Epithelial cell of proximal tubule (primary cell): ENCODE measurements around the gene CEP95. TPM values are rescaled to one million over a fixed set of nuclear protein-coding genes. Genes with fewer than 3 reads are reported as not detected.

Experiments used
- DNase-seq: peaks from one replicate; pipeline ENCODE4 v3.0.0-alpha.2; 2011; ENCODE audit warnings: low read depth
- H3K4me3 ChIP-seq: 2 replicates; pipeline ENCODE4 v1.5.1; 2011; ENCODE audit warnings: low read depth, mild to moderate bottlenecking, low read length
- total RNA-seq: library from RNA; depleted of rRNA; stranded (reverse); fragments of >200 nt; gene quantifications from 2 replicates; pipeline ENCODE4 v1.2.3, GENCODE V29; 2015
- TF ChIP-seq, protein P1 (sequence below): conservative IDR thresholded peaks from 2 replicates; pipeline ENCODE4 v1.5.1; 2012; ENCODE audit warnings: low read depth, mild to moderate bottlenecking, low read length

Gene CEP95
- total RNA-seq, 1 donor from 2014 or later = 11.6 TPM

DNA sequence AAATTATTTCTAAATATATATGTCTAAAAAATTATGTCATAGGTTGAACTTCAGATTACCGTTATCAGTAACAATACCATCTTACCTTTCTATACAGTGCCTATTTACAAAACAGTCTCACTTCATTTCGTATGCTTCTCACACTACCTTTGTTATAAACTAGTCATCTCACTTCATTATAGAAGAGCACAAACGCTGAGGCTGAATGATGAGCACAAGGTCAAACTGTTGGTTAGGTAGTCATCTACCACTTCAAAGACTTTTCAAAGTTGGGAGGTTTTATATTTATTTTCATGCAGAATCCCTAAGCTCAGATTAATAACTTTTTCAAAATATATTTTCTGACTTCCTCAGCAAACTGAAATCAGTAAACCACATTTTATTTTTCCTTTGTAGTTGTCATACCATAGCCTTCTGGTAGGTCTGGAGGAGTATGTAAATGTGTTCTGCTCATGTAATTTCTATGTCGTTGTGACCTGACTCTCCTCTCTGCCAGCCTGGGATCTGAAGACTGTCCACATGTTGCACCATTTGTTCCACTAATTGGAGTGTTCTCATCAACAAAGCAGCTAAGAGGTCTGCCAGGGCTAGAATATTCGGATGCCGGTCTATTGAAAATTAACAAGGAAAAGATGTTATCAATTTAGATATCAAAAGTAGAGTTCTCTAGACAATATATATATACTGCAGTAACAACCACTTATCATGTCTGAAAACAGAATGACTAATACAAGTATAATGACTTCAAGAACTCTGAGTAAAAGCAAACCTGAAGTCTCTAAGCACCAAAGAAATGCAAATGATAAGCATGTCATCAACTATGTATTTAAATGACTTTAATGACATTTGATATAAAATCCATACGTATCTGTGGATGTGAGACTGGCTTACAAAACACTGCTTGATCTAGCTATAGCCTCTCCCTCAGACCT lies 73.9 kb downstream of the CEP95 start:
- no peak overlapping the region for H3K4me3 ChIP-seq
- TF ChIP-seq, protein P1, sequence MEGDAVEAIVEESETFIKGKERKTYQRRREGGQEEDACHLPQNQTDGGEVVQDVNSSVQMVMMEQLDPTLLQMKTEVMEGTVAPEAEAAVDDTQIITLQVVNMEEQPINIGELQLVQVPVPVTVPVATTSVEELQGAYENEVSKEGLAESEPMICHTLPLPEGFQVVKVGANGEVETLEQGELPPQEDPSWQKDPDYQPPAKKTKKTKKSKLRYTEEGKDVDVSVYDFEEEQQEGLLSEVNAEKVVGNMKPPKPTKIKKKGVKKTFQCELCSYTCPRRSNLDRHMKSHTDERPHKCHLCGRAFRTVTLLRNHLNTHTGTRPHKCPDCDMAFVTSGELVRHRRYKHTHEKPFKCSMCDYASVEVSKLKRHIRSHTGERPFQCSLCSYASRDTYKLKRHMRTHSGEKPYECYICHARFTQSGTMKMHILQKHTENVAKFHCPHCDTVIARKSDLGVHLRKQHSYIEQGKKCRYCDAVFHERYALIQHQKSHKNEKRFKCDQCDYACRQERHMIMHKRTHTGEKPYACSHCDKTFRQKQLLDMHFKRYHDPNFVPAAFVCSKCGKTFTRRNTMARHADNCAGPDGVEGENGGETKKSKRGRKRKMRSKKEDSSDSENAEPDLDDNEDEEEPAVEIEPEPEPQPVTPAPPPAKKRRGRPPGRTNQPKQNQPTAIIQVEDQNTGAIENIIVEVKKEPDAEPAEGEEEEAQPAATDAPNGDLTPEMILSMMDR = no peak
- no peak for DNase-seq

DNA sequence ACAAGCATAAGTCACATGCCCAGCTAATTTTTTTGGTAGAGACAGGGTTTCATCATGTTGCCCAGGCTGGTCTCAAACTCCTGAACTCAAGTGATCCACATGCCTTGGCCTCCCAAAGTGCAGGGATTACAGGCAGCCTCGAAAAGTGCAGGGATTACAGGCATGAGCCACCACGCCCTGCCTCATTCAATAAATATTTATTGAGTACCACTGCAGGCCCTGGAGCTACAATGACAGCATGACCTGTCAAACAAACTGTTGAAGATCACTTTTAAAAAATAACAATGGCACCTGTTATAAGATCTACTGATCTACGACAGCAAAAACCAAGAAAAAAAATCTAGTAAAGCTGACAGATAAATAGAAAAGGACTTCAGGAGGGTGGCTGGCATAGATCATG lies 76.3 kb downstream of the CEP95 start:
- H3K4me3 ChIP-seq = no peak overlapping the region
- no peak for DNase-seq
- TF ChIP-seq, protein P1 = no peak

DNA sequence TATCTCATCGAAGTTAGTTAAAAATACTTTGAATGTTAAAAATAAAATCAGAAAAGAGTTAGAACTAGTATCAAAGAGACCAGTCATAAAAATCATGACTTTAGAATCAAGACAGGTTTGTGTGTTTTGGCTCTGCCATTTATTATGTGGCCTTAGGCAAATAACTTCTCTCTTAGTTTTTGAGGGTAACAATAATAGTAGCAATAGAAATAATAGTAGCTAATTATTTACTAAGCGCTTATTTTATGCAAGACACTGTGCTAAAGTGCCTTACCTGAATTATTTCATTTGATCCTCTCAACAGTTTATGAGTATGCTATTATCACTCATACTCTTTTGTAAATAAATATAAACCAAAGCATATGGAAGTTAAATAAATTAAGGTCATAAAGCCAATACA lies 78.4 kb downstream of the CEP95 start:
- H3K4me3 ChIP-seq = no peak overlapping the region
- no peak for DNase-seq
- TF ChIP-seq, protein P1 = no peak

Other genes starting within 250 kb of the CEP95 start
- 11.0 and 11.6 TPM in 2 replicates for gene TEX2, start 243.7 kb upstream of the CEP95 start, total RNA-seq
- under 0.01 and 0.07 TPM in 2 replicates for gene PECAM1, start 116.1 kb upstream of the CEP95 start, total RNA-seq
- gene MILR1, start 57.9 kb upstream of the CEP95 start, total RNA-seq = 1.2 TPM in 1 of 2 replicates, not detected in the other
- gene POLG2, start 9.9 kb upstream of the CEP95 start, total RNA-seq = 4.3 and 14.9 TPM in 2 replicates
- 274 and 320 TPM in 2 replicates for gene DDX5, start 688 bp upstream of the CEP95 start, total RNA-seq
- 33.3 and 48.3 TPM in 2 replicates for gene SMURF2, start 155.3 kb downstream of the CEP95 start, total RNA-seq